B cell (primary cell): ENCODE measurements around the gene TET1.

Source experiments
- CTCF ChIP-seq: fragments of 200-600 bp; IDR thresholded peaks from one replicate; pipeline ENCODE4 v1.8.0; 2022; ENCODE audit warnings: antibody characterized with exemption, mild to moderate bottlenecking
- EZH2 ChIP-seq: IDR thresholded peaks from 2 replicates; pipeline ENCODE4 v1.6.1; 2012; ENCODE audit warnings: borderline replicate concordance, low read depth, mild to moderate bottlenecking, moderate library complexity, low read length; ENCODE audit not compliant: insufficient read depth, poor library complexity, severe bottlenecking

DNA sequence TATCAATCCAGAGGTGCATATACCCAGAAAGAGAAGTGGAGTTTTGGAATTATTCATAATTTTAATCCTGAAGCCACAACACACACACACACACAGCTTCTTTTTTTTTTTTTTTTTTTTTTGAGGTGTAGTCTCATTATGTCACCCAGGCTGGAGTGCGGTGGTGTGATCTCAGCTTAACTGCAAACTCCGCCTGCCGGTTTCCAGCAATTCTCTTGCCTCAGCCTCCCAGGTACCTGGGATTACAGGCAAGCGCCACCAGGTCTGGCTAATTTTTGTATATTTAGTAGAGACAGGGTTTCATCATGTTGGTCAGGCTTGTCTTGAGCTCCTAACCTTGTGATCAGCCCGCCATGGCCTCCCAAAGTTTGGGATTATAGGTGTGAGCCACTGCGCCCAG, 35.4 kb downstream of the TET1 start:
- TF ChIP-seq EZH2, result no peak
- TF ChIP-seq CTCF, result no peak
